ENCODE data around the gene PNPLA5. TPM values are rescaled to one million over a fixed set of nuclear protein-coding genes. Genes with fewer than 3 reads are reported as not detected.

The PNPLA5 gene
- total RNA-seq, 1 experiment from 2014 or later = 5.5 TPM

GRCh38 chr22:43855431-43855830 lies 36.4 kb downstream of the PNPLA5 start:
- Histone ChIP-seq H3K18ac (ENCODE audit: insufficient read length, low read depth, low read length) (no peak overlapping the region), H3K56ac (ENCODE audit: insufficient read length, low read depth, low read length) (no peak overlapping the region), H3K4me2 (ENCODE audit: insufficient read depth, insufficient read length, low read length) (no peak overlapping the region), H3K14ac (ENCODE audit: insufficient read depth, low read length) (0 out of 2 replicates have a peak overlapping the region, but pooled peaks have one; percentile 1), H3K79me1 (ENCODE audit: insufficient read depth, low read depth, low read length, poor library complexity, severe bottlenecking) (peaks cover 2% of the 10 kb centered on the region), H3K27ac (ENCODE audit: insufficient read length, low read depth, low read length) (no peak overlapping the region), H3K23me2 (ENCODE audit: insufficient read length, low read depth, low read length, poor library complexity, severe bottlenecking) (no peaks in the 10 kb centered on the region), H4K91ac (ENCODE audit: insufficient read length, low read depth, low read length) (no peak overlapping the region), H4K20me1 (ENCODE audit: control insufficient read depth, insufficient read depth, insufficient read length) (peaks cover 3% of the 10 kb centered on the region), H2BK20ac (ENCODE audit: low read depth, low read length, poor library complexity, severe bottlenecking) (no peak overlapping the region), H4K8ac (replicated peaks; ENCODE audit: insufficient read length, low read depth, low read length) (no peak overlapping the region), H3K23ac (ENCODE audit: insufficient read length, low read depth, low read length) (no peak overlapping the region), H2BK120ac (ENCODE audit: low read depth, low read length, poor library complexity, severe bottlenecking) (no peak overlapping the region), H3K4me1 (ENCODE audit: insufficient read depth, low read length) (peaks cover 11% of the 10 kb centered on the region; the same call in 1 of the 2 replicates), H3K9ac (ENCODE audit: extremely low read depth, insufficient read length, low read length) (no peak overlapping the region), H3T11ph (ENCODE audit: low read length) (no peak overlapping the region), H2BK15ac (ENCODE audit: low read depth, low read length) (no peak overlapping the region), H3K4ac (ENCODE audit: low read depth, low read length) (no peak overlapping the region), H2AFZ (ENCODE audit: low read length) (no peak overlapping the region), H3K27me3 (ENCODE audit: insufficient read depth, low read length) (no peaks in the 10 kb centered on the region), H2AK5ac (ENCODE audit: insufficient read length, low read length) (no peak overlapping the region), H3K79me2 (ENCODE audit: insufficient read depth, low read length) (peaks cover 23% of the 10 kb centered on the region; the same call in 1 of the 2 replicates), H3K9me3 (ENCODE audit: control insufficient read depth, low read depth, low read length) (no peaks in the 10 kb centered on the region), H4K5ac (ENCODE audit: insufficient read length, low read depth, low read length) (no peak overlapping the region), H2BK5ac (ENCODE audit: insufficient read length, low read length) (no peak overlapping the region), H2BK12ac (ENCODE audit: insufficient read length, low read depth, low read length) (no peak overlapping the region)
- Mint-ChIP-seq H3K9me3 (peaks cover 13 to 15% of the 10 kb centered on the region in 2 experiments), H3K27me3 (ENCODE audit: low read depth) (no peaks in the 10 kb centered on the region), H3K4me3 (no peak overlapping the region), H3K4me1 (peaks cover 51 to 52% of the 10 kb centered on the region in 2 experiments), H3K27ac (peak overlapping the region in 2 of 3 experiments; percentile 55 to 91; a peak in 4 of 7 replicates), H3K36me3 (ENCODE audit: insufficient read depth in 1 of 3, low read depth in 3 of 3) (peaks cover 12 to 35% (median 17%) of the 10 kb centered on the region in 3 experiments)
- no peak for TF ChIP-seq CTCF (conservative IDR thresholded peaks at IDR 0.05)
- peak; percentile 13 for DNase-seq
- WGBS (ENCODE audit: extremely low coverage, insufficient read length, low lambda C conversion rate) = no CpG with 5 or more reads among the region's 4 CpGs

Data from H9 (cell line).